Umbilical cord (tissue), 2 donors: Measurements from ENCODE around the gene ERVFRD-1. TPM values are rescaled to one million over a fixed set of nuclear protein-coding genes. Genes with fewer than 3 reads are reported as not detected.

Source experiments
- DNase-seq: peaks from one replicate; pipeline ENCODE4 v3.0.0-alpha.2; 2015; ENCODE audit warnings: low spot score
- total RNA-seq: library from RNA; depleted of rRNA; stranded (reverse); fragments of >200 nt; gene quantifications from one replicate; pipeline ENCODE4 v1.2.3, GENCODE V29; 2014; ENCODE audit warnings: low replicate concordance; ENCODE audit not compliant: insufficient read depth

Gene ERVFRD-1
- 0.48 TPM for total RNA-seq

GRCh38 chr6:11110921-11111768, at the start of gene ERVFRD-1:
TSS of gene ERVFRD-1 (minus strand) at chr6:11111725. CDS start at chr6:11105310, 6,415 bp downstream.
- no peak for DNase-seq

GRCh38 chr6:11160199-11160598, 48.7 kb upstream of the ERVFRD-1 start:
- DNase-seq, result no peak

GRCh38 chr6:11155589-11155988, 44.1 kb upstream of the ERVFRD-1 start:
- DNase-seq, result no peak

GRCh38 chr6:11153447-11153846, 41.9 kb upstream of the ERVFRD-1 start:
- DNase-seq, result no peak

- DNase-seq, result no peak
These were observed 41.1 kb upstream of the ERVFRD-1 start for GRCh38 chr6:11152581-11152980.

- DNase-seq, result no peak
These were observed 40.0 kb upstream of the ERVFRD-1 start for GRCh38 chr6:11151488-11151887.

GRCh38 chr6:11149551-11149950, 38.0 kb upstream of the ERVFRD-1 start:
- DNase-seq, result no peak

- DNase-seq, result no peak
These were observed 34.7 kb upstream of the ERVFRD-1 start for GRCh38 chr6:11146117-11146826.

- peak; percentile 82 for DNase-seq
These were observed 32.9 kb upstream of the ERVFRD-1 start for GRCh38 chr6:11144393-11144851.

GRCh38 chr6:11143394-11144371, 32.2 kb upstream of the ERVFRD-1 start:
- DNase-seq, result peak; percentile 65

GRCh38 chr6:11142296-11143027, 30.9 kb upstream of the ERVFRD-1 start:
- no peak for DNase-seq

- DNase-seq, result no peak
These were observed 29.8 kb upstream of the ERVFRD-1 start for GRCh38 chr6:11141295-11141694.

- DNase-seq, result no peak
These were observed 28.5 kb upstream of the ERVFRD-1 start for GRCh38 chr6:11140056-11140455.

GRCh38 chr6:11139051-11139960, 27.8 kb upstream of the ERVFRD-1 start:
- no peak for DNase-seq

GRCh38 chr6:11136809-11137208, 25.3 kb upstream of the ERVFRD-1 start:
- DNase-seq, result no peak

- DNase-seq, result no peak
These were observed 21.8 kb upstream of the ERVFRD-1 start for GRCh38 chr6:11133281-11133680.

- DNase-seq, result no peak
These were observed 20.8 kb upstream of the ERVFRD-1 start for GRCh38 chr6:11132194-11132888.

- no peak for DNase-seq
These were observed 19.1 kb upstream of the ERVFRD-1 start for GRCh38 chr6:11130605-11131004.
